GM12873 (cell line): ENCODE results near the gene EEF1A1.

Experiments used
- CTCF ChIP-seq: IDR thresholded peaks from 2 replicates; pipeline ENCODE4 v1.5.1; 2012; ENCODE audit warnings: low read depth, mild to moderate bottlenecking, moderate library complexity, low read length, control low read depth; ENCODE audit not compliant: insufficient read depth; ENCODE audit errors: missing control alignments

The EEF1A1 gene

GRCh38 chr6:73523434-73524123, 2.7 kb upstream of the EEF1A1 start:
- TF ChIP-seq CTCF: no peak

GRCh38 chr6:73521351-73521985, 636 bp upstream of the EEF1A1 start:
- no peak for TF ChIP-seq CTCF

GRCh38 chr6:73519926-73520687, 725 bp downstream of the EEF1A1 start:
- TF ChIP-seq CTCF: no peak

- TF ChIP-seq CTCF: no peak
These were observed 4.0 kb downstream of the EEF1A1 start for GRCh38 chr6:73516514-73517489.

GRCh38 chr6:73515204-73515655, 5.6 kb downstream of the EEF1A1 start:
- no peak for TF ChIP-seq CTCF

- TF ChIP-seq CTCF: no peak
These were observed 6.1 kb downstream of the EEF1A1 start for GRCh38 chr6:73514746-73515110.
